GM19328 (cell line): ENCODE measurements around the gene IRF2BPL.

Experiments
- ATAC-seq: cut with Tn5 transposase; IDR thresholded peaks from one replicate; pipeline ENCODE4 v1.9.1; 2021; ENCODE audit warnings: mild to moderate bottlenecking, moderate library complexity; ENCODE audit not compliant: unreplicated experiment

IRF2BPL gene

GRCh38 chr14:77028384-77029231 is at the start of gene IRF2BPL:
Gene IRF2BPL, minus strand, starts transcription at chr14:77028708. Its CDS starts 916 bp downstream, at chr14:77027792.
- peak; percentile 77 for ATAC-seq

GRCh38 chr14:77077040-77077439 is 48.5 kb upstream of the IRF2BPL start:
- ATAC-seq = no peak

- no peak for ATAC-seq
Measured at GRCh38 chr14:77076113-77076631, 47.7 kb upstream of the IRF2BPL start.

GRCh38 chr14:77074969-77075368 is 46.5 kb upstream of the IRF2BPL start:
- ATAC-seq = no peak

GRCh38 chr14:77071938-77072388 is 43.5 kb upstream of the IRF2BPL start:
- ATAC-seq = no peak

- ATAC-seq = no peak
Measured at GRCh38 chr14:77069551-77069950, 41.0 kb upstream of the IRF2BPL start.

- ATAC-seq = no peak
Measured at GRCh38 chr14:77068517-77069200, 40.2 kb upstream of the IRF2BPL start.

- no peak for ATAC-seq
Measured at GRCh38 chr14:77067632-77068516, 39.4 kb upstream of the IRF2BPL start.

- no peak for ATAC-seq
Measured at GRCh38 chr14:77066578-77067172, 38.2 kb upstream of the IRF2BPL start.

GRCh38 chr14:77065851-77066577 is 37.5 kb upstream of the IRF2BPL start:
- ATAC-seq = no peak

GRCh38 chr14:77064521-77065178 is 36.1 kb upstream of the IRF2BPL start:
- ATAC-seq = no peak

- ATAC-seq = no peak
Measured at GRCh38 chr14:77063571-77064171, 35.2 kb upstream of the IRF2BPL start.

GRCh38 chr14:77062261-77062660 is 33.8 kb upstream of the IRF2BPL start:
- ATAC-seq = no peak

- ATAC-seq = no peak
Measured at GRCh38 chr14:77061630-77062257, 33.2 kb upstream of the IRF2BPL start.

- ATAC-seq = no peak
Measured at GRCh38 chr14:77059276-77059915, 30.9 kb upstream of the IRF2BPL start.

- ATAC-seq = no peak
Measured at GRCh38 chr14:77058785-77059184, 30.3 kb upstream of the IRF2BPL start.

- ATAC-seq = no peak
Measured at GRCh38 chr14:77058117-77058516, 29.6 kb upstream of the IRF2BPL start.

GRCh38 chr14:77055981-77056380 is 27.5 kb upstream of the IRF2BPL start:
- ATAC-seq = no peak
